ENCODE measurements around the gene C4orf46. TPM values are rescaled to one million over a fixed set of nuclear protein-coding genes. Genes with fewer than 3 reads are reported as not detected.

Gene C4orf46
- total RNA-seq, 4 donors from 2014 or later = 1.8 to 6.4 (median 4.8) TPM

GRCh38 chr4:158688813-158689212 is 17.1 kb upstream of the C4orf46 start:
- DNase-seq = no peak
- no peaks in the 10 kb centered on the region for H3K27me3 ChIP-seq
- no peaks in the 10 kb centered on the region for H3K4me1 ChIP-seq
- H3K27ac ChIP-seq = no peak overlapping the region
- intact Hi-C loops (cut with DNase I) = no loop called here
- H3K36me3 ChIP-seq = peaks cover 0 to 74% (median 0%) of the 10 kb centered on the region in 3 donors
- TF ChIP-seq POLR2A (IDR thresholded peaks at IDR 0.05) (no peak), CTCF (IDR thresholded peaks at IDR 0.05) (no peak)
- H3K9me3 ChIP-seq = no peaks in the 10 kb centered on the region
- H3K4me3 ChIP-seq = no peak overlapping the region
- 71 to 75% methylated on average over 1 of the region's 1 CpG for WGBS, 2 donors

GRCh38 chr4:158682066-158682465 is 10.4 kb upstream of the C4orf46 start:
- DNase-seq = no peak
- no peak overlapping the region for H3K4me3 ChIP-seq
- no peaks in the 10 kb centered on the region for H3K27me3 ChIP-seq
- intact Hi-C loops (cut with DNase I) = no loop called here
- TF ChIP-seq CTCF (IDR thresholded peaks at IDR 0.05) (no peak), POLR2A (IDR thresholded peaks at IDR 0.05) (no peak)
- 44 to 64% methylated on average over 2 of the region's 2 CpGs for WGBS, 2 donors
- no peak overlapping the region for H3K27ac ChIP-seq
- H3K4me1 ChIP-seq = no peaks in the 10 kb centered on the region
- H3K36me3 ChIP-seq = peaks cover 0 to 65% (median 0%) of the 10 kb centered on the region in 3 donors
- H3K9me3 ChIP-seq = no peaks in the 10 kb centered on the region

- Histone ChIP-seq H3K4me1 (no peaks in the 10 kb centered on the region), H3K36me3 (peaks cover 0 to 61% (median 0%) of the 10 kb centered on the region in 3 donors), H3K27ac (no peak overlapping the region), H3K9me3 (no peaks in the 10 kb centered on the region), H3K27me3 (no peaks in the 10 kb centered on the region), H3K4me3 (no peak overlapping the region)
- no peak for TF ChIP-seq CTCF (IDR thresholded peaks at IDR 0.05)
- TF ChIP-seq POLR2A (IDR thresholded peaks at IDR 0.05) = no peak
- intact Hi-C loops (cut with DNase I) = no loop called here
- 74 to 89% methylated on average over 1 of the region's 1 CpG for WGBS, 2 donors
- DNase-seq = no peak
Measured at GRCh38 chr4:158681629-158682028, 9.9 kb upstream of the C4orf46 start.

- Histone ChIP-seq H3K27ac (no peak overlapping the region), H3K4me1 (peaks cover 0 to 1% (median 0%) of the 10 kb centered on the region in 3 donors), H3K4me3 (no peak overlapping the region), H3K9me3 (no peaks in the 10 kb centered on the region), H3K27me3 (no peaks in the 10 kb centered on the region), H3K36me3 (peaks cover 0 to 32% (median 0%) of the 10 kb centered on the region in 3 donors)
- 91 to 98% methylated on average over 2 of the region's 2 CpGs for WGBS, 2 donors
- TF ChIP-seq POLR2A (IDR thresholded peaks at IDR 0.05) (no peak), CTCF (IDR thresholded peaks at IDR 0.05) (no peak)
- DNase-seq = no peak
- intact Hi-C loops (cut with DNase I) = no loop called here
Measured at GRCh38 chr4:158678767-158679166, 7.1 kb upstream of the C4orf46 start.

GRCh38 chr4:158676076-158676475 is 4.4 kb upstream of the C4orf46 start:
- Histone ChIP-seq H3K36me3 (peaks cover 0 to 8% (median 0%) of the 10 kb centered on the region in 3 donors), H3K27me3 (no peaks in the 10 kb centered on the region), H3K4me3 (no peak overlapping the region), H3K27ac (no peak overlapping the region), H3K4me1 (peaks cover 5 to 16% (median 6%) of the 10 kb centered on the region in 3 donors), H3K9me3 (no peaks in the 10 kb centered on the region)
- intact Hi-C loops (cut with DNase I) = no loop called here
- 73 to 84% methylated on average over 4 to 5 of the region's 5 CpGs for WGBS, 2 donors
- no peak for TF ChIP-seq POLR2A (IDR thresholded peaks at IDR 0.05)
- no peak for TF ChIP-seq CTCF (IDR thresholded peaks at IDR 0.05)
- no peak for DNase-seq
